AG04449 (cell line): ENCODE data around the gene RPL18.

Experiments
- CTCF ChIA-PET: fragments of 350-600 bp; formaldehyde crosslinking; extraction: SDS; loops from one replicate; lab custom pipeline; 2021; ENCODE audit warnings: antibody characterized with exemption; lab: Yijun Ruan, JAX
- POLR2A ChIA-PET: fragments of 400-600, 350-600 bp; formaldehyde crosslinking; extraction: SDS; loops from one replicate; lab custom pipeline; 2020; ENCODE audit warnings: antibody characterized with exemption, inconsistent platforms; lab: Yijun Ruan, JAX
- DNase-seq: peaks from one replicate; pipeline ENCODE4 v3.0.0-alpha.2; 2010; ENCODE audit warnings: low read depth, low spot score
- H3K4me3 ChIP-seq: 2 replicates; pipeline ENCODE4 v1.5.1; 2011; ENCODE audit warnings: low read depth, mild to moderate bottlenecking, control low read depth, low read length
- CTCF ChIP-seq: IDR thresholded peaks from one replicate; pipeline ENCODE4 v1.5.1; 2011; ENCODE audit warnings: mild to moderate bottlenecking, moderate library complexity, low read length, control low read depth, inconsistent platforms; ENCODE audit not compliant: insufficient read depth; ENCODE audit errors: missing control alignments

RPL18 gene

GRCh38 chr19:48568345-48568886 lies 50.6 kb downstream of the RPL18 start:
- TF ChIP-seq CTCF = no peak
- CTCF ChIA-PET = interaction anchor here (0.7 to 4.6 kb wide), 6 partner anchors 14 to 79 kb away, joined by 3 to 23 read pairs (median 5); no protein-coding TSS in a partner anchor
- POLR2A ChIA-PET = interaction anchor here (0.6 to 1.0 kb wide), 2 partner anchors 46 to 313 kb away, joined by 3 to 5 read pairs; no protein-coding TSS in a partner anchor
- H3K4me3 ChIP-seq = peak overlapping the region; percentile 15
- no peak for DNase-seq
